HEK293T (cell line): ENCODE results near the gene GATA3.

Experiments used
- ARNT ChIP-seq: fragments of 450-650 bp; IDR thresholded peaks from 2 replicates; pipeline ENCODE4 v1.6.1; 2017; ENCODE audit warnings: mild to moderate bottlenecking
- BHLHE40 ChIP-seq: fragments of 450-650 bp; IDR thresholded peaks from 2 replicates; pipeline ENCODE4 v1.6.1; 2016; ENCODE audit warnings: mild to moderate bottlenecking, moderate library complexity, borderline replicate concordance
- ELF4 ChIP-seq: fragments of 450-650 bp; IDR thresholded peaks from 2 replicates; pipeline ENCODE4 v1.6.1; 2017; ENCODE audit warnings: antibody characterized with exemption
- FOXM1 ChIP-seq: fragments of 450-650 bp; IDR thresholded peaks from 2 replicates; pipeline ENCODE4 v1.6.1; 2017; ENCODE audit warnings: mild to moderate bottlenecking, borderline replicate concordance
- HDGF ChIP-seq: fragments of 450-650 bp; IDR thresholded peaks from 2 replicates; pipeline ENCODE4 v1.6.1; 2017; ENCODE audit warnings: antibody characterized with exemption, borderline replicate concordance
- NFRKB ChIP-seq: fragments of 450-650 bp; IDR thresholded peaks from 2 replicates; pipeline ENCODE4 v1.6.1; 2016; ENCODE audit warnings: mild to moderate bottlenecking, moderate library complexity
- SP1 ChIP-seq: fragments of 450-650 bp; IDR thresholded peaks from 2 replicates; pipeline ENCODE4 v1.6.1; 2017

DNA sequence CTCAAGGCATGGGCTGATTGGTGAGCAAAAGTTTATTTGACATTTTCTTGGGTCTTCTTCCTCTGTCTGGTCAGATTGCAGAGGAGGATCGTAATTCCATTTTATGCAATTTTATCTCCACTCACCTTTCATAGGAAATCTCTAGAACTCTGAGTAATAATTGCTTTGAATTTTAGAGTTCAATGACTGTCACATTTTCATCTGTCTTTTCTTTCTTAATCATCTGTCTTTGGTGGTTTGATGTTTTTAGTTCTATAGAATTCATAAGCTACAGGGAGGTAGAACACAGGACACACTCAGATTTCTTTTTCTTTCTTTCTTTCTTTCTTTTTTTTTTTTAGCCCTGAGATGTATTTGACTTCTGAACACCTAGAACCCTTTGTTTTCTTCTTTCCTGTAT lies 11.6 kb downstream of the GATA3 start:
- TF ChIP-seq FOXM1 (no peak), HDGF (no peak), ARNT (no peak), SP1 (no peak), NFRKB (no peak), BHLHE40 (no peak), ELF4 (no peak)
